GM12891 (cell line): ENCODE measurements around the gene RAB8B.
A peak's percentile ranks its signal among the peaks of the same experiment; 100 is the strongest.

Source experiments
- POLR2A ChIP-seq: IDR thresholded peaks from 2 replicates; pipeline ENCODE4 v1.6.1; 2011; ENCODE audit warnings: low read depth, low read length, control low read depth
- POLR2AphosphoS5 ChIP-seq: IDR thresholded peaks from 2 replicates; pipeline ENCODE4 v1.6.1; 2011; ENCODE audit warnings: low read depth, low read length, control low read depth
- POU2F2 ChIP-seq: IDR thresholded peaks from 2 replicates; pipeline ENCODE4 v1.6.1; 2011; ENCODE audit warnings: low read depth, mild to moderate bottlenecking, control low read depth, low read length, moderate library complexity
- SPI1 ChIP-seq: IDR thresholded peaks from 2 replicates; pipeline ENCODE4 v1.6.1; 2011; ENCODE audit warnings: low read depth, low read length, control low read depth
- TAF1 ChIP-seq: IDR thresholded peaks from 2 replicates; pipeline ENCODE4 v1.6.1; 2011; ENCODE audit warnings: low read depth, low read length, control low read depth

DNA sequence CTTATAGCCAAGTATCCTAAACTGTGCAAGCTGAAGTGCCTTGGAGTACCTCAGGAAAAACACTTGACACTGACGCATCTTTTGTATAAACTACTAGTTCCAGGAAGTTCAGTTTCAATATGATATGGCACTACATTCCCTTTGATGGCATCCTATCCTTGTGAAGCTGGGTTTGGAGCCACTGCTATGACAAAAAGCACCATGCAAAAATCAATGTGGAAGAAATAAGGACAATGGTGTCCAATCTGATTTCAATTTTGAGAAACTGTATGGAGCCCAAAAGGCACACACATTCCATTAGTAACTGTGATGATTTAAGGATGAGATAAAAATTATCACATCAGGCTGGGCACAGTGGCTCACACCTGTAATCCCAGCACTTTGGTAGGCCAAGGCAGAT is 37.7 kb upstream of the RAB8B start:
- 0 out of 2 replicates have a peak, but pooled peaks have one; percentile 21 for TF ChIP-seq POLR2AphosphoS5
- no peak; the same call in 1 of the 2 replicates for TF ChIP-seq POLR2A
- TF ChIP-seq TAF1, result no peak
- TF ChIP-seq SPI1, result no peak
- TF ChIP-seq POU2F2, result no peak
